DND-41 (cell line): ENCODE results near the gene ELL.

Experiments used
- ATAC-seq: fragments of 200-7000 bp; cut with Tn5 transposase; 3 replicates; pipeline ENCODE4 v1.9.1; 2021; ENCODE audit warnings: low read depth; ENCODE audit not compliant: insufficient read depth
- DNase-seq: peaks from one replicate; pipeline ENCODE4 v3.0.0-alpha.2; 2020
- H2AFZ ChIP-seq: 2 replicates; pipeline ENCODE4 v1.6.0; 2012; ENCODE audit warnings: low read depth, low read length
- H3K27ac ChIP-seq: 2 replicates; pipeline ENCODE4 v1.5.1; 2012; ENCODE audit warnings: low read length, inconsistent platforms
- H3K27me3 ChIP-seq: fragments of 200-600 bp; sonication (generic); 2 replicates; pipeline ENCODE4 v1.6.0; 2012; ENCODE audit warnings: low read length, mild to moderate bottlenecking, inconsistent platforms; ENCODE audit not compliant: insufficient read depth, poor library complexity
- H3K36me3 ChIP-seq: 2 replicates; pipeline ENCODE4 v1.5.1; 2012; ENCODE audit warnings: low read length, inconsistent platforms; ENCODE audit not compliant: insufficient read depth
- H3K4me1 ChIP-seq: 2 replicates; pipeline ENCODE4 v1.5.1; 2012; ENCODE audit warnings: mild to moderate bottlenecking, low read length; ENCODE audit not compliant: insufficient read depth
- H3K4me2 ChIP-seq: 2 replicates; pipeline ENCODE4 v1.6.0; 2012; ENCODE audit warnings: mild to moderate bottlenecking, moderate library complexity, low read length, inconsistent platforms; ENCODE audit not compliant: insufficient read depth
- H3K4me3 ChIP-seq, 2 experiments: fragments of 200-600 bp in 1 of 2; shearing (Covaris generic) in 1 of 2; 2 replicates each; pipeline ENCODE4 v1.5.1; 2012 to 2016; ENCODE audit warnings: inconsistent platforms in 2 of 2, low read length in 2 of 2, mild to moderate bottlenecking in 2 of 2, low read depth in 1 of 2, moderate library complexity in 1 of 2
- H3K79me2 ChIP-seq: 2 replicates; pipeline ENCODE4 v1.6.0; 2012; ENCODE audit warnings: low read length, inconsistent platforms; ENCODE audit not compliant: insufficient read depth
- H3K9ac ChIP-seq: 2 replicates; pipeline ENCODE4 v1.6.0; 2012; ENCODE audit warnings: low read depth, mild to moderate bottlenecking, inconsistent platforms, low read length, moderate library complexity
- H3K9me3 ChIP-seq: 2 replicates; pipeline ENCODE4 v1.5.1; 2012; ENCODE audit warnings: low read length, moderate library complexity, mild to moderate bottlenecking, inconsistent platforms; ENCODE audit not compliant: insufficient read depth, severe bottlenecking
- H4K20me1 ChIP-seq: 2 replicates; pipeline ENCODE4 v1.6.0; 2012; ENCODE audit warnings: low read length; ENCODE audit not compliant: insufficient read depth
- EZH2 ChIP-seq: IDR thresholded peaks from 3 replicates; pipeline ENCODE4 v1.6.1; 2012; ENCODE audit warnings: borderline replicate concordance, low read depth, mild to moderate bottlenecking, moderate library complexity, low read length, inconsistent platforms; ENCODE audit not compliant: severe bottlenecking
- TF ChIP-seq, protein P1 (sequence below): IDR thresholded peaks from 2 replicates; pipeline ENCODE4 v1.5.1; 2012; ENCODE audit warnings: borderline replicate concordance, low read length, moderate library complexity, mild to moderate bottlenecking; ENCODE audit not compliant: poor library complexity, severe bottlenecking; ENCODE audit errors: extremely low read depth

The ELL gene

GRCh38 chr19:18491995-18492953, 29.6 kb downstream of the ELL start:
- no peak overlapping the region for H3K9ac ChIP-seq
- H3K27me3 ChIP-seq: no peaks in the 10 kb centered on the region
- H3K27ac ChIP-seq: no peak overlapping the region
- peaks cover 11% of the 10 kb centered on the region for H3K4me1 ChIP-seq
- no peak overlapping the region for H2AFZ ChIP-seq
- TF ChIP-seq, protein P1, sequence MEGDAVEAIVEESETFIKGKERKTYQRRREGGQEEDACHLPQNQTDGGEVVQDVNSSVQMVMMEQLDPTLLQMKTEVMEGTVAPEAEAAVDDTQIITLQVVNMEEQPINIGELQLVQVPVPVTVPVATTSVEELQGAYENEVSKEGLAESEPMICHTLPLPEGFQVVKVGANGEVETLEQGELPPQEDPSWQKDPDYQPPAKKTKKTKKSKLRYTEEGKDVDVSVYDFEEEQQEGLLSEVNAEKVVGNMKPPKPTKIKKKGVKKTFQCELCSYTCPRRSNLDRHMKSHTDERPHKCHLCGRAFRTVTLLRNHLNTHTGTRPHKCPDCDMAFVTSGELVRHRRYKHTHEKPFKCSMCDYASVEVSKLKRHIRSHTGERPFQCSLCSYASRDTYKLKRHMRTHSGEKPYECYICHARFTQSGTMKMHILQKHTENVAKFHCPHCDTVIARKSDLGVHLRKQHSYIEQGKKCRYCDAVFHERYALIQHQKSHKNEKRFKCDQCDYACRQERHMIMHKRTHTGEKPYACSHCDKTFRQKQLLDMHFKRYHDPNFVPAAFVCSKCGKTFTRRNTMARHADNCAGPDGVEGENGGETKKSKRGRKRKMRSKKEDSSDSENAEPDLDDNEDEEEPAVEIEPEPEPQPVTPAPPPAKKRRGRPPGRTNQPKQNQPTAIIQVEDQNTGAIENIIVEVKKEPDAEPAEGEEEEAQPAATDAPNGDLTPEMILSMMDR: no peak
- no peak for TF ChIP-seq EZH2
- no peak overlapping the region for H3K4me3 ChIP-seq
- DNase-seq: no peak
- no peak overlapping the region for H3K4me2 ChIP-seq
- no peaks in the 10 kb centered on the region for H3K9me3 ChIP-seq
- H3K79me2 ChIP-seq: peaks cover 91% of the 10 kb centered on the region
- no peaks in the 10 kb centered on the region for H3K36me3 ChIP-seq
- H4K20me1 ChIP-seq: peaks cover 92% of the 10 kb centered on the region
- no peak for ATAC-seq

GRCh38 chr19:18490728-18491127, 31.1 kb downstream of the ELL start:
- Histone ChIP-seq H4K20me1 (peaks cover 93% of the 10 kb centered on the region), H3K27ac (no peak overlapping the region), H3K79me2 (peaks cover 92% of the 10 kb centered on the region), H3K9me3 (no peaks in the 10 kb centered on the region), H3K4me2 (no peak overlapping the region), H3K36me3 (no peaks in the 10 kb centered on the region), H3K27me3 (no peaks in the 10 kb centered on the region), H2AFZ (no peak overlapping the region), H3K9ac (no peak overlapping the region), H3K4me1 (peaks cover 2% of the 10 kb centered on the region), H3K4me3 (no peak overlapping the region)
- TF ChIP-seq, protein P1: no peak
- TF ChIP-seq EZH2: no peak
- no peak for ATAC-seq
- DNase-seq: no peak

- Histone ChIP-seq H3K27ac (no peak overlapping the region), H3K9me3 (no peaks in the 10 kb centered on the region), H3K9ac (no peak overlapping the region), H3K27me3 (no peaks in the 10 kb centered on the region), H2AFZ (no peak overlapping the region), H3K36me3 (no peaks in the 10 kb centered on the region), H4K20me1 (peaks cover 91% of the 10 kb centered on the region), H3K4me2 (no peak overlapping the region), H3K4me3 (no peak overlapping the region), H3K79me2 (peaks cover 91% of the 10 kb centered on the region), H3K4me1 (no peaks in the 10 kb centered on the region)
- ATAC-seq (no peak), DNase-seq (no peak)
- no peak for TF ChIP-seq EZH2
- TF ChIP-seq, protein P1: no peak
Measured at GRCh38 chr19:18489627-18490184, 32.2 kb downstream of the ELL start.
